GM12865 (cell line): Measurements from ENCODE around the gene RNF182.

ENCODE experiments used
- DNase-seq: peaks from one replicate; pipeline ENCODE4 v3.0.0; 2010; ENCODE audit warnings: low read depth
- H3K4me3 ChIP-seq: 2 replicates; pipeline ENCODE4 v1.5.1; 2011; ENCODE audit warnings: mild to moderate bottlenecking, low read depth, low read length, control low read depth
- TF ChIP-seq, protein P1 (sequence below): IDR thresholded peaks from 2 replicates; pipeline ENCODE4 v1.5.1; 2011; ENCODE audit warnings: low read length, control low read depth, low read depth, inconsistent platforms; ENCODE audit not compliant: insufficient read depth; ENCODE audit errors: missing control alignments

Gene RNF182

DNA sequence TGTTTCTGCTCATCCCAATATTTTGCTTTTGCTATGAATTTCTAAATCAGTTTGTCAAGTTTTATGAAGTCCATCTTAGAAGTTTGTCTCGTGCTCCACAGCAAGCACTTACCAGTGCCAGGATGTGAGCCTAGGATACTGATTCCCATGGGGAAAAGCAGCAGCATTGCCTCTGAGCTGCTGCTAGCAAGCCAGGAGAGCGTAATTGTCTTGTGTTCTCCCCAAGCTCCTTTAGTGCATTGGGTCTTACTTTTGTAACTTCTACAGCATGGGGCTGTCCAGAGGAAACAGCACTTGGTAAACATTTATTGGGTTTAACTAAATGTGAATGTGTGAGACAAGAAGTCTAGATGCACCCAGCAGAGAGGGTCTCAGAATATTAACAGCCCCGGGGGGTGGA, 76.1 kb downstream of the RNF182 start:
- TF ChIP-seq, protein P1, sequence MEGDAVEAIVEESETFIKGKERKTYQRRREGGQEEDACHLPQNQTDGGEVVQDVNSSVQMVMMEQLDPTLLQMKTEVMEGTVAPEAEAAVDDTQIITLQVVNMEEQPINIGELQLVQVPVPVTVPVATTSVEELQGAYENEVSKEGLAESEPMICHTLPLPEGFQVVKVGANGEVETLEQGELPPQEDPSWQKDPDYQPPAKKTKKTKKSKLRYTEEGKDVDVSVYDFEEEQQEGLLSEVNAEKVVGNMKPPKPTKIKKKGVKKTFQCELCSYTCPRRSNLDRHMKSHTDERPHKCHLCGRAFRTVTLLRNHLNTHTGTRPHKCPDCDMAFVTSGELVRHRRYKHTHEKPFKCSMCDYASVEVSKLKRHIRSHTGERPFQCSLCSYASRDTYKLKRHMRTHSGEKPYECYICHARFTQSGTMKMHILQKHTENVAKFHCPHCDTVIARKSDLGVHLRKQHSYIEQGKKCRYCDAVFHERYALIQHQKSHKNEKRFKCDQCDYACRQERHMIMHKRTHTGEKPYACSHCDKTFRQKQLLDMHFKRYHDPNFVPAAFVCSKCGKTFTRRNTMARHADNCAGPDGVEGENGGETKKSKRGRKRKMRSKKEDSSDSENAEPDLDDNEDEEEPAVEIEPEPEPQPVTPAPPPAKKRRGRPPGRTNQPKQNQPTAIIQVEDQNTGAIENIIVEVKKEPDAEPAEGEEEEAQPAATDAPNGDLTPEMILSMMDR: no peak
- no peak for DNase-seq
- H3K4me3 ChIP-seq: no peak overlapping the region

DNA sequence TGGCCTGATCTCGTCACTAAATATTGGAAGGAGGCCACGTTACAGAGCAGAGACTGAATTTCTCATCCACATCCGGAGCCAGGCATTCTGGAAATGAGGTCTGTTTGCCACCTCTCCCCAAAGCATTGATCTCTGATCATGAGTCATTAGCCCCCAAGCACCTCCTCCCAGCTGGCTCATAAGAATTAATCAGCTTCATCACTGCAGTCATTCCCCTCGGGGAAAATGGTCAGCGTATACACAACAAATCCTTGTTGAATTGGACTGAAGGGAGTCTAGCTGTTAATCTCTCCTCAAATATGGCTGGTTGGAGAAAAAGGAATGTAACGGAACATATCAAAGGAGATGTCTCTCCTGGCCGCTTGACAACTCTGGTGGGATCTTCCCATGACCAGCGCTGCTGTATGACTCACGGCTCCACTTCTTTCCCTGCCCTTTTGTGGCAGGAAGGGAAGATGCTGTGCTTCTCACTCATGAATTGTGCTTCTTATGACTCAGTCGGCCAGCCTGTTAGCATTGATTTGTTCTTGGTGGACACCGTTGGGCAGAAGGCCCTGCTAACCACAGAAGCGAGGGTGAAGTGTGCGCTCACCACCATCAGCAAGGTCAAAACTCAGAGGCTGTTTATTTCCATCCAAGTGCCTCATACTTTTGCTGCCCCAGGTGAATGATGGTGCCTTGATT, 76.7 kb downstream of the RNF182 start:
- TF ChIP-seq, protein P1: no peak
- no peak overlapping the region for H3K4me3 ChIP-seq
- DNase-seq: no peak

DNA sequence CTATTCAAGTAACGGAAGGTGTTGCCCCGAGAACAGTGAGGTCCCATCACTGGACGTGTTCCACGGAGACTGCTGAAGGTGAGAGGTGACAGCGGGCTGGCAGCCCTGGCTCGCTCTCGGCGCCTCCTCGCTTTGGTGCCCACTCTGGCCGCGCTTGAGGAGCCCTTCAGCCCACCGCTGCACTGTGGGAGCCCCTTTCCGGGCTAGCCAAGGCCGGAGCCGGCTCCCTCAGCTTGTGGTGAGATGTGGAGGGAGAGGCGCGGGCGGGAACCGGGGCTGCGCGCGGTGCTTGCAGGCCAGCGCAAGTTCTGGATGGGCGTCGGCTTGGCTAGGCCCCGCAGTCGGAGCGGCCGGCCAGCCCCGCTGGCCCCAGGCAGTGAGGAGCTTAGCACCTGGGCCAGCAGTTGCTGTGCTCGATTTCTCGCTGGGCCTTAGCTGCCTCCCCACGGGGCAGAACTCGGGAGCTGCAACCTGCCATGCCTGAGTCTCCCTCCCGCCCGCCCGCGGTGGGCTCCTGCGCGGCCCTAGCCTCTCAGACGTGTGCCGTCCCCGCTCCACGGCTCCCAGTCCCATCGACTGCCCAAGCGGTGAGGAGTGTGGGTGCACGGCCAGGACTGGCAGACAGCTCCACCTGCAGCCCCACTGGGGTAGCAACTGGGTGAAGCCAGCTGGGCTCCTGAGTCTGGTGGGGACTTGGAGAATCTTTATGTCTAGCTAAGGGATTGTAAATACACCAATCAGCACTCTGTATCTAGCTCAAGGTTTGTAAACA, 77.6 kb downstream of the RNF182 start:
- TF ChIP-seq, protein P1: no peak
- DNase-seq: no peak
- no peak overlapping the region for H3K4me3 ChIP-seq

DNA sequence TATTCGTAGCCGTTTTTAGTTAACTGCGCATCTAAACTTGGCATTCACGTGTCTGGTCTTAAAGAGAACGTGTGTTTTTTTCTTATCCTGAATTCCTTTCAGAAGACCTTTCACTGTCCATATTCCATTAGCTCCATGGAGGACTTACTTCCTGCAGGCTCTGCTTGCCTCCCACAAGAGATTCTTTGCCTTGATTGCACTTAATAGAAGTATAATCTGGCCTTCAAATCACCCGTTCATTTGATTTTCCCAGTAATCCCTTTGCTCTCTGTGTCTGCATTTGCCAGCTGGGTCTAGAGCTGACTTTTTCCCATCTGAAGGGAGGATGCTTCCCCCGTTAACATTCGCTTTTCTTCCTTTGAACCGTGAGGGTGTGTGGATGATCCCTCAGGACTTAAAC, 79.5 kb downstream of the RNF182 start:
- no peak for DNase-seq
- TF ChIP-seq, protein P1: no peak
- H3K4me3 ChIP-seq: no peak overlapping the region

DNA sequence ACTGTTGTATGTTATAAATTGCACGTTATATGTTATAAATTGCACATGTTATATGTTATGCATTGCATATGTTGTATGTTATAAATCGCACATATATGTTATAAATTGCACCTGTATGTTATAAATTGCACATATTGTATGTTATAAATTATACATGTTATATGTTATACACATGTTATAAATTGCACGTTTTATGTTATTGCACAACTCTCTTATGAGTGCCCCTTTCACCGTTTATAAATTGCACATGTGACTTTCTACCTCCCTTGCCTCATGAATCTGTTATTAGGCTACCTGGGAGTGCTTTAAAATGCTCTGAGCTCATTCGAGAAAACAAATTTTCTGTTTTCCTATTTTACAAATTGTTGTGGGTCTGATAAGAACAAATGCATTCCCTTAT, 84.1 kb downstream of the RNF182 start:
- TF ChIP-seq, protein P1: no peak
- no peak overlapping the region for H3K4me3 ChIP-seq
- DNase-seq: no peak

DNA sequence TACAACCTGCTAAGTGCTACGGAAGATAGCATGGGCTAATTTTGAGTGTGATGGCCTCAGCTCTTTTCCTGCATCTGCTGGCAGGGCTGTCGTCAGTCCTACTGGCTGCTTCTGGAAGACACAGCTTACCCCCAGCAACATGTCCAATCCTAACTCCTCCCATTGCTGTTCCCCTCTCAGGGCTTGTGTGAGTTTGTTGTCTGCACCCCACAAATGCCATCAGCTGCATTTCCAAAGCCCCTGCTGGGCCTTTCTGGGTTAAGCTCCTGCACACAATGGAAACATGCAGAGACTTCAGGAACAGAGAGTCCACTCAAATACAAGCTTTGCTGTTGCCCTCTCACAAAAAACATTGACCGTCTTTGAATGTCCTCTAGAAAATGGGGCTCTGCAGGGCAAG, 84.7 kb downstream of the RNF182 start:
- no peak for DNase-seq
- no peak overlapping the region for H3K4me3 ChIP-seq

More for the DNA sequence above, 84.7 kb downstream of the RNF182 start:
- TF ChIP-seq, protein P1: no peak
